A549 (cell line): ENCODE data around the gene HOXA4. TPM values are rescaled to one million over a fixed set of nuclear protein-coding genes. Genes with fewer than 3 reads are reported as not detected.
A peak's percentile ranks its signal among the peaks of the same experiment; 100 is the strongest.

ENCODE experiments used
- ATAC-seq, 2 experiments: fragments of 200-7000 bp in 1 of 2; fragments of >200 bp in 1 of 2; cut with Nextera tagmentation in 1 of 2; cut with Tn5 transposase in 1 of 2; 3 replicates each; pipeline versions ENCODE4 v1.8.0 to v1.9.1; 2018 to 2020; ENCODE audit warnings: mild to moderate bottlenecking in 1 of 2, moderate library complexity in 1 of 2
- CTCF ChIA-PET: fragments of 300-600 bp; sonication (Branson Sonifier 250); formaldehyde crosslinking; extraction: SDS; loops from one replicate; lab custom pipeline; 2021; ENCODE audit warnings: antibody characterized with exemption, inconsistent platforms; lab: Yijun Ruan, JAX
- POLR2A ChIA-PET: fragments of 350-600 bp; formaldehyde crosslinking; extraction: SDS; loops from one replicate; lab custom pipeline; 2021; ENCODE audit warnings: antibody characterized with exemption, inconsistent platforms; lab: Yijun Ruan, JAX
- DNase-seq, 2 experiments: peaks; one replicate each; pipeline versions ENCODE4 v3.0.0 to v3.0.0-alpha.2; 2011 to 2016; ENCODE audit warnings: low read depth in 1 of 2, low spot score in 1 of 2
- FAIRE-seq: peaks from 2 replicates; lab custom pipeline; 2011; peaks lifted over from hg19 to GRCh38; lab: Jason Lieb, UNC
- H3K27ac ChIP-seq, 2 experiments: fragments of >200 bp; sonication (Bioruptor Twin); formaldehyde crosslinking; 3 replicates each; pipeline ENCODE4 v1.5.1; 2016 to 2017
- H3K4me1 ChIP-seq: fragments of >200 bp; sonication (Bioruptor Twin); formaldehyde crosslinking; 3 replicates; pipeline ENCODE4 v1.6.1; 2016
- H3K4me2 ChIP-seq: fragments of >200 bp; sonication (Bioruptor Twin); formaldehyde crosslinking; 3 replicates; pipeline ENCODE4 v1.6.1; 2016
- H3K4me3 ChIP-seq: fragments of >200 bp; sonication (Bioruptor Twin); formaldehyde crosslinking; 3 replicates; pipeline ENCODE4 v1.5.1; 2016
- H3K9me3 ChIP-seq: fragments of >200 bp; sonication (Bioruptor Twin); formaldehyde crosslinking; 3 replicates; pipeline ENCODE4 v1.6.1; 2016
- EHMT2 ChIP-seq: fragments of 200-600 bp; sonication (generic); IDR thresholded peaks from 2 replicates; pipeline ENCODE4 v1.6.1; 2016; ENCODE audit warnings: antibody characterized with exemption, low read depth, mild to moderate bottlenecking, moderate library complexity
- EP300 ChIP-seq, 2 experiments: fragments of >200 bp; sonication (Bioruptor Twin); formaldehyde crosslinking; IDR thresholded peaks; 2 replicates in 1 of 2; 3 replicates in 1 of 2; pipeline ENCODE4 v1.6.1; 2016 to 2017
- GATA3 ChIP-seq: IDR thresholded peaks from 2 replicates; pipeline ENCODE4 v1.6.1; 2012; ENCODE audit warnings: borderline replicate concordance
- NR3C1 ChIP-seq: fragments of >200 bp; sonication (Bioruptor Twin); formaldehyde crosslinking; IDR thresholded peaks from 3 replicates; pipeline ENCODE4 v1.6.1; 2017
- POLR2AphosphoS2 ChIP-seq: conservative IDR thresholded peaks from 2 replicates; pipeline ENCODE4 v1.6.1; 2012; ENCODE audit warnings: low read length, improper control_type of control experiment, inconsistent platforms
- RARB ChIP-seq: fragments of 250-450 bp; sonication (Bioruptor Pico); IDR thresholded peaks from 2 replicates; pipeline ENCODE4 v1.8.0; 2021; ENCODE audit warnings: mild to moderate bottlenecking, moderate library complexity
- RFX5 ChIP-seq: fragments of 450-650 bp; IDR thresholded peaks from 2 replicates; pipeline ENCODE4 v1.7.1; 2014; ENCODE audit warnings: antibody characterized with exemption, mild to moderate bottlenecking, moderate library complexity
- ZNF302 ChIP-seq: fragments of 250-450 bp; sonication (Bioruptor Pico); IDR thresholded peaks from 2 replicates; pipeline ENCODE4 v1.9.0; 2021; ENCODE audit warnings: inconsistent platforms, mild to moderate bottlenecking, moderate library complexity
- WGBS: methylation state at CpG from one replicate; pipeline ENCODE4 v1.1.6; 2017; ENCODE audit errors: missing lambda C conversion rate; 5-methylcytosine and 5-hydroxymethylcytosine counted together
- polyA plus RNA-seq, 4 experiments: library from polyadenylated mRNA; depleted of rRNA in 3 of 4; stranded (reverse); fragments of >200 nt; fragmentation: RNase III in 1 of 4; extraction: RNeasy Plus Mini Kit Qiagen cat#74134 plus additional on column Dnase treatment in 1 of 4; gene quantifications; 2 replicates in 3 of 4; 3 replicates in 1 of 4; pipeline ENCODE4 v1.2.3, GENCODE V29; 2011 to 2017
- TF ChIP-seq, protein P1 (sequence below): fragments of >200 bp; sonication (Bioruptor Twin); formaldehyde crosslinking; IDR thresholded peaks from 3 replicates; pipeline ENCODE4 v1.5.1; 2016
- TF ChIP-seq, protein P2 (sequence below): fragments of 250-450 bp; sonication (Bioruptor Pico); IDR thresholded peaks from 2 replicates; pipeline ENCODE4 v1.5.0; 2021; ENCODE audit warnings: mild to moderate bottlenecking, moderate library complexity, borderline replicate concordance
- TF ChIP-seq, protein P3 (sequence below): fragments of 200-600 bp; sonication (generic); IDR thresholded peaks from 2 replicates; pipeline ENCODE4 v1.6.1; 2016; ENCODE audit warnings: antibody characterized with exemption, mild to moderate bottlenecking, moderate library complexity
- TF ChIP-seq, protein P4 (sequence below): fragments of 250-450 bp; sonication (Bioruptor Pico); IDR thresholded peaks from 2 replicates; pipeline ENCODE4 v1.5.0; 2020; ENCODE audit warnings: low read depth, mild to moderate bottlenecking, moderate library complexity

Gene HOXA4
- polyA plus RNA-seq, 2 of the 4 experiments (the other 2 are of a cell fraction), result 2.1 to 2.6 TPM

DNA sequence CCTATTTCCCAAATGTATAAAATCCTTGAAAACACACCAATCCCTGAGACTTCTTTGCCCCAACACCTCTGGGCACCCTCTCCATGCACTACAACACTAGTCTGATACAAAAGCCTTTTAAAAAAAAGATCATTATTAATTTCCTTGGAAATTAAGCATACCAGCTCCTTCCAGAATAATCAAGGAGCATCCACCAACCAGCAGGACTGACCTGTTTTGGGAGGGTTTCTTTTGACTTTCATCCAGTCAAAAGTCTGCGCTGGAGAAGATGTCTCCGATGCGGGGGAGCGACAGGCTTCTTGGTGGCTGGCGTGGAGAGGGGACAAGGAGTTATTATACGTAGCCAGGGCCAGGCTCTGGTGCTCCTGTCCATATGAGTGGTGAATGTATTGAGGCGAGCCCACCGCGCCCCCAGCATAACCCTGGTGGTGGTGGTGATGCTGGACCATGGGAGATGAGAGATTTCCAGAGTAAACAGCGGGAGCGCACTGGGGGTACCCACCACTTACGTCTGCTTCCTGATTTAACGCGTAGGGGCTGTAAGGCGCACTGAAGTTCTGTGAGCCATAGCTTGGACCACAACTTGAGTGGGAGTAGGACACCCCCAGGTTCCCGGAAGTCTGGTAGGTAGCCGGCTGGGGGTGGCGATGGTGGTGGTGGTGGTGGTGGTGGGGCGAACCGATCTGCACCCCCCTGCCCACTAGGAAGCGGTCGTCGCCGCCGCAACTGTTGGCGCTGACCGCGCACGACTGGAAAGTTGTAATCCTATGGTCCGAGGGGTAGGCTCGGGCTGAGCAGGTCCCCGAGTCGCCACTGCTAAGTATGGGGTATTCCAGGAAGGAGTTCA, 35.3 kb downstream of the HOXA4 start:
- TF ChIP-seq EP300 (IDR thresholded peaks at IDR 0.05), result no peak
- TF ChIP-seq POLR2AphosphoS2, result no peak
- no peak for TF ChIP-seq EHMT2
- TF ChIP-seq GATA3, result no peak
- TF ChIP-seq, protein P1, sequence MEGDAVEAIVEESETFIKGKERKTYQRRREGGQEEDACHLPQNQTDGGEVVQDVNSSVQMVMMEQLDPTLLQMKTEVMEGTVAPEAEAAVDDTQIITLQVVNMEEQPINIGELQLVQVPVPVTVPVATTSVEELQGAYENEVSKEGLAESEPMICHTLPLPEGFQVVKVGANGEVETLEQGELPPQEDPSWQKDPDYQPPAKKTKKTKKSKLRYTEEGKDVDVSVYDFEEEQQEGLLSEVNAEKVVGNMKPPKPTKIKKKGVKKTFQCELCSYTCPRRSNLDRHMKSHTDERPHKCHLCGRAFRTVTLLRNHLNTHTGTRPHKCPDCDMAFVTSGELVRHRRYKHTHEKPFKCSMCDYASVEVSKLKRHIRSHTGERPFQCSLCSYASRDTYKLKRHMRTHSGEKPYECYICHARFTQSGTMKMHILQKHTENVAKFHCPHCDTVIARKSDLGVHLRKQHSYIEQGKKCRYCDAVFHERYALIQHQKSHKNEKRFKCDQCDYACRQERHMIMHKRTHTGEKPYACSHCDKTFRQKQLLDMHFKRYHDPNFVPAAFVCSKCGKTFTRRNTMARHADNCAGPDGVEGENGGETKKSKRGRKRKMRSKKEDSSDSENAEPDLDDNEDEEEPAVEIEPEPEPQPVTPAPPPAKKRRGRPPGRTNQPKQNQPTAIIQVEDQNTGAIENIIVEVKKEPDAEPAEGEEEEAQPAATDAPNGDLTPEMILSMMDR, result no peak
- no peak for TF ChIP-seq RARB (CRISPR knock-in tag)
- Histone ChIP-seq H3K4me2 (peak overlapping the region; percentile 82), H3K4me1 (peaks cover 22% of the 10 kb centered on the region), H3K4me3 (peak overlapping the region; percentile 91), H3K27ac (peak overlapping the region; percentile 91 to 93), H3K9me3 (no peaks in the 10 kb centered on the region)
- FAIRE-seq, result no peak
- no peak for DNase-seq
- ChIA-PET CTCF (interaction anchor here (1.4 to 3.2 kb wide), 3 partner anchors 11 to 413 kb away, joined by 3 to 20 read pairs (median 4); no protein-coding TSS in a partner anchor), POLR2A (interaction anchor here (1.4 to 1.6 kb wide), 2 partner anchors 12 to 231 kb away, joined by 6 to 8 read pairs; partner anchors contain the start of gene SKAP2)
- 45% methylated on average over 32 of the region's 33 CpGs for WGBS
- peak in 1 of 2 experiments; percentile 52; a peak in 3 of 6 replicates for ATAC-seq

DNA sequence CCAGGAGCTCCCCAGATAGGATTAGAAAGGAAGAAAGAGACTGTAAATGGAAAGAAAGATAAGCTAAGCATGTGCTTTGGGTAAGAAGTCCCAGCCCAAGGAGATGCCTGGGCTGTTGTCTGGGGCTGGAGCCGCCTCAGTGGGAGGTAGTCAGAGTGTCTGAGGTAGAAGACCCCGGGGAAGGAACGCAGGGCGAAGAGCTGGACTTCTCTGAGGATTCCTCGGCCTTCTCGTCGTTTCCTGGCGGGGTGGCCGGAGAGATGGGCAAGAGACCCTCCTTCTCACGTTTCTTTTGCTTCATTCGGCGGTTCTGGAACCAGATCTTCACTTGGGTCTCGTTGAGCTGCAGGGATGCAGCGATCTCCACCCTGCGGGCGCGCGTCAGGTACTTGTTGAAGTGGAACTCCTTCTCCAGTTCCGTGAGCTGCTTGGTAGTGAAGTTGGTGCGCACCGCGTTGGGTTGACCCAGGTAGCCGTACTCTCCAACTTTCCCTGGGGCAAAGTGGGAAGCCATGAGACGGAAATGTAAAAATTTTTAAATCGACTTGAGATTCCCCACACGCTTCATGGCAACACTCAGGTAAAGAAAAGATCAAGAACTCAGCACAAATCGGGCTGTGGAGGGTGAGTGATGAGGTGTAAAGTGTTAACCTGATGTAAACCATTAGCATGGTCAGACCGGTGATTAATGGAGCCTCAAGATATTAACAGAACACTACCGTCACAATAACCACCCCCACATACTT, 36.1 kb downstream of the HOXA4 start:
- ATAC-seq (no peak), FAIRE-seq (no peak), DNase-seq (no peak)
- Histone ChIP-seq H3K9me3 (no peaks in the 10 kb centered on the region), H3K4me2 (peak overlapping the region; percentile 82), H3K4me3 (no peak overlapping the region), H3K4me1 (peaks cover 22% of the 10 kb centered on the region), H3K27ac (no peak overlapping the region)
- TF ChIP-seq, protein P2, sequence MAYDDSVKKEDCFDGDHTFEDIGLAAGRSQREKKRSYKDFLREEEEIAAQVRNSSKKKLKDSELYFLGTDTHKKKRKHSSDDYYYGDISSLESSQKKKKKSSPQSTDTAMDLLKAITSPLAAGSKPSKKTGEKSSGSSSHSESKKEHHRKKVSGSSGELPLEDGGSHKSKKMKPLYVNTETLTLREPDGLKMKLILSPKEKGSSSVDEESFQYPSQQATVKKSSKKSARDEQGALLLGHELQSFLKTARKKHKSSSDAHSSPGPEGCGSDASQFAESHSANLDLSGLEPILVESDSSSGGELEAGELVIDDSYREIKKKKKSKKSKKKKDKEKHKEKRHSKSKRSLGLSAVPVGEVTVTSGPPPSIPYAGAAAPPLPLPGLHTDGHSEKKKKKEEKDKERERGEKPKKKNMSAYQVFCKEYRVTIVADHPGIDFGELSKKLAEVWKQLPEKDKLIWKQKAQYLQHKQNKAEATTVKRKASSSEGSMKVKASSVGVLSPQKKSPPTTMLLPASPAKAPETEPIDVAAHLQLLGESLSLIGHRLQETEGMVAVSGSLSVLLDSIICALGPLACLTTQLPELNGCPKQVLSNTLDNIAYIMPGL (CRISPR knock-in tag), result no peak
- TF ChIP-seq RFX5 (no peak), NR3C1 (no peak), ZNF302 (no peak)
- TF ChIP-seq, protein P3, sequence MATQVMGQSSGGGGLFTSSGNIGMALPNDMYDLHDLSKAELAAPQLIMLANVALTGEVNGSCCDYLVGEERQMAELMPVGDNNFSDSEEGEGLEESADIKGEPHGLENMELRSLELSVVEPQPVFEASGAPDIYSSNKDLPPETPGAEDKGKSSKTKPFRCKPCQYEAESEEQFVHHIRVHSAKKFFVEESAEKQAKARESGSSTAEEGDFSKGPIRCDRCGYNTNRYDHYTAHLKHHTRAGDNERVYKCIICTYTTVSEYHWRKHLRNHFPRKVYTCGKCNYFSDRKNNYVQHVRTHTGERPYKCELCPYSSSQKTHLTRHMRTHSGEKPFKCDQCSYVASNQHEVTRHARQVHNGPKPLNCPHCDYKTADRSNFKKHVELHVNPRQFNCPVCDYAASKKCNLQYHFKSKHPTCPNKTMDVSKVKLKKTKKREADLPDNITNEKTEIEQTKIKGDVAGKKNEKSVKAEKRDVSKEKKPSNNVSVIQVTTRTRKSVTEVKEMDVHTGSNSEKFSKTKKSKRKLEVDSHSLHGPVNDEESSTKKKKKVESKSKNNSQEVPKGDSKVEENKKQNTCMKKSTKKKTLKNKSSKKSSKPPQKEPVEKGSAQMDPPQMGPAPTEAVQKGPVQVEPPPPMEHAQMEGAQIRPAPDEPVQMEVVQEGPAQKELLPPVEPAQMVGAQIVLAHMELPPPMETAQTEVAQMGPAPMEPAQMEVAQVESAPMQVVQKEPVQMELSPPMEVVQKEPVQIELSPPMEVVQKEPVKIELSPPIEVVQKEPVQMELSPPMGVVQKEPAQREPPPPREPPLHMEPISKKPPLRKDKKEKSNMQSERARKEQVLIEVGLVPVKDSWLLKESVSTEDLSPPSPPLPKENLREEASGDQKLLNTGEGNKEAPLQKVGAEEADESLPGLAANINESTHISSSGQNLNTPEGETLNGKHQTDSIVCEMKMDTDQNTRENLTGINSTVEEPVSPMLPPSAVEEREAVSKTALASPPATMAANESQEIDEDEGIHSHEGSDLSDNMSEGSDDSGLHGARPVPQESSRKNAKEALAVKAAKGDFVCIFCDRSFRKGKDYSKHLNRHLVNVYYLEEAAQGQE, result no peak
- TF ChIP-seq, protein P4, sequence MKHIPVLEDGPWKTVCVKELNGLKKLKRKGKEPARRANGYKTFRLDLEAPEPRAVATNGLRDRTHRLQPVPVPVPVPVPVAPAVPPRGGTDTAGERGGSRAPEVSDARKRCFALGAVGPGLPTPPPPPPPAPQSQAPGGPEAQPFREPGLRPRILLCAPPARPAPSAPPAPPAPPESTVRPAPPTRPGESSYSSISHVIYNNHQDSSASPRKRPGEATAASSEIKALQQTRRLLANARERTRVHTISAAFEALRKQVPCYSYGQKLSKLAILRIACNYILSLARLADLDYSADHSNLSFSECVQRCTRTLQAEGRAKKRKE (CRISPR knock-in tag), result no peak
- ChIA-PET POLR2A (no interaction called here), CTCF (interaction anchor here (1.0 to 1.5 kb wide), 3 partner anchors 13 to 240 kb away, joined by 3 to 5 read pairs (median 3); no protein-coding TSS in a partner anchor)
- WGBS, result 96% methylated on average over 29 of the region's 29 CpGs
